GM23248 (cell line): ENCODE measurements around the gene RFTN1.

Source experiments
- EZH2 ChIP-seq: fragments of 200-600 bp; sonication (generic); IDR thresholded peaks from 2 replicates; pipeline ENCODE4 v1.6.1; 2018; ENCODE audit warnings: antibody characterized with exemption, mild to moderate bottlenecking; ENCODE audit not compliant: insufficient read depth, poor library complexity, severe bottlenecking
- EZH2phosphoT487 ChIP-seq: fragments of 200-600 bp; sonication (generic); IDR thresholded peaks from 2 replicates; pipeline ENCODE4 v1.6.1; 2018; ENCODE audit warnings: antibody characterized with exemption, moderate library complexity, mild to moderate bottlenecking, low read depth; ENCODE audit not compliant: insufficient read depth

- TF ChIP-seq EZH2phosphoT487 (no peak), EZH2 (no peak)
Observed at GRCh38 chr3:16346413-16347081, 167.0 kb downstream of the RFTN1 start.
